MCF 10A (cell line): ENCODE data around the gene TRAPPC11. TPM values are rescaled to one million over a fixed set of nuclear protein-coding genes. Genes with fewer than 3 reads are reported as not detected.
A peak's percentile ranks its signal among the peaks of the same experiment; 100 is the strongest.

Source experiments
- BruUV-seq: library from RNA; stranded (reverse); fragments of 400-500 nt; replicated peaks from 2 replicates; lab custom pipeline; 2021; lab: Mats Ljungman, UMichigan
- CTCF ChIA-PET: fragments of 300-600 bp; sonication (Branson Sonifier 250); formaldehyde crosslinking; extraction: SDS; loops from one replicate; lab custom pipeline; 2021; ENCODE audit warnings: antibody characterized with exemption, inconsistent platforms; lab: Yijun Ruan, JAX
- POLR2A ChIA-PET: fragments of 300-600, 350-650 bp; sonication (Branson Sonifier 250); formaldehyde crosslinking; extraction: SDS; loops from one replicate; lab custom pipeline; 2020; ENCODE audit warnings: antibody characterized with exemption, inconsistent platforms; lab: Yijun Ruan, JAX
- DNase-seq: peaks from one replicate; pipeline ENCODE4 v3.0.0-alpha.2; 2018; ENCODE audit not compliant: unreplicated experiment
- H3K27ac Mint-ChIP-seq: one replicate; pipeline ENCODE4 v1.8.0; 2022; ENCODE audit warnings: mild to moderate bottlenecking, low read depth, mixed read lengths; ENCODE audit not compliant: unreplicated experiment
- H3K27me3 Mint-ChIP-seq: one replicate; pipeline ENCODE4 v1.8.0; 2022; ENCODE audit warnings: mixed read lengths; ENCODE audit not compliant: insufficient read depth, unreplicated experiment
- H3K36me3 Mint-ChIP-seq: one replicate; pipeline ENCODE4 v1.8.0; 2022; ENCODE audit warnings: mild to moderate bottlenecking, moderate library complexity, mixed read lengths; ENCODE audit not compliant: insufficient read depth, unreplicated experiment
- H3K4me1 Mint-ChIP-seq: one replicate; pipeline ENCODE4 v1.8.0; 2022; ENCODE audit warnings: mixed read lengths; ENCODE audit not compliant: insufficient read depth, unreplicated experiment
- H3K4me3 Mint-ChIP-seq: one replicate; pipeline ENCODE4 v1.8.0; 2022; ENCODE audit warnings: mild to moderate bottlenecking, moderate library complexity, mixed read lengths; ENCODE audit not compliant: unreplicated experiment
- H3K9me3 Mint-ChIP-seq: one replicate; pipeline ENCODE4 v1.8.0; 2022; ENCODE audit warnings: mixed read lengths; ENCODE audit not compliant: unreplicated experiment
- intact Hi-C: fragments of 100-400 bp; cut with micrococcal nuclease; formaldehyde crosslinking; loops from 2 replicates; pipeline ENCODE4 v1.14.1; 2022
- total RNA-seq: library from RNA; stranded (reverse); gene quantifications from 2 replicates; pipeline ENCODE4 v1.2.3, GENCODE V29; 2022
- TF ChIP-seq, protein P1 (sequence below): fragments of 200-600 bp; IDR thresholded peaks from one replicate; pipeline ENCODE4 v1.8.0; 2022; ENCODE audit warnings: antibody characterized with exemption, mild to moderate bottlenecking; ENCODE audit not compliant: unreplicated experiment

The TRAPPC11 gene
- total RNA-seq, 1 experiment from 2014 or later, result 29.4 TPM

DNA sequence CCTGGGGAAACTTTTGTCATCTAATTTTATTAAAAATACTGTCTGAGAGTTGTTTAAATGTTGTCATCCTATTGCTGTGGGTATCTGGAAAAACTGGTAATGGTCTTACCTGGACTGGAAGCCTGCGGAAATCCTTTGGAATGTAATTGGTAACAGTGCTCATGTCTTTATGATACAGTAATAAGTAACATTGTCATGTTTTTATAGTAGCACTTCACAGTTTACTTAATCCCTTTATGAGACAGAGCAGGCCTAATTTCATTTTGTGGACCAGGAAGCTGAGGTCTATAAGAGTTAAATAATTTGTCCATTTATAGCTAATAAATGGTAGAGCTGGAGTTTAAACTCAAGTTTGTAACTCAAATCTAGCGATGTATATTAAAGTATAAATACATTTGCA is 88.3 kb downstream of the TRAPPC11 start:
- TF ChIP-seq, protein P1, sequence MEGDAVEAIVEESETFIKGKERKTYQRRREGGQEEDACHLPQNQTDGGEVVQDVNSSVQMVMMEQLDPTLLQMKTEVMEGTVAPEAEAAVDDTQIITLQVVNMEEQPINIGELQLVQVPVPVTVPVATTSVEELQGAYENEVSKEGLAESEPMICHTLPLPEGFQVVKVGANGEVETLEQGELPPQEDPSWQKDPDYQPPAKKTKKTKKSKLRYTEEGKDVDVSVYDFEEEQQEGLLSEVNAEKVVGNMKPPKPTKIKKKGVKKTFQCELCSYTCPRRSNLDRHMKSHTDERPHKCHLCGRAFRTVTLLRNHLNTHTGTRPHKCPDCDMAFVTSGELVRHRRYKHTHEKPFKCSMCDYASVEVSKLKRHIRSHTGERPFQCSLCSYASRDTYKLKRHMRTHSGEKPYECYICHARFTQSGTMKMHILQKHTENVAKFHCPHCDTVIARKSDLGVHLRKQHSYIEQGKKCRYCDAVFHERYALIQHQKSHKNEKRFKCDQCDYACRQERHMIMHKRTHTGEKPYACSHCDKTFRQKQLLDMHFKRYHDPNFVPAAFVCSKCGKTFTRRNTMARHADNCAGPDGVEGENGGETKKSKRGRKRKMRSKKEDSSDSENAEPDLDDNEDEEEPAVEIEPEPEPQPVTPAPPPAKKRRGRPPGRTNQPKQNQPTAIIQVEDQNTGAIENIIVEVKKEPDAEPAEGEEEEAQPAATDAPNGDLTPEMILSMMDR, result no peak
- no TSS peak for BruUV-seq
- Mint-ChIP-seq H3K9me3 (no peaks in the 10 kb centered on the region), H3K27me3 (no peaks in the 10 kb centered on the region), H3K27ac (no peak overlapping the region), H3K4me3 (no peak overlapping the region), H3K4me1 (no peaks in the 10 kb centered on the region), H3K36me3 (no peaks in the 10 kb centered on the region)
- intact Hi-C loops, result no loop called here
- ChIA-PET POLR2A (no interaction called here), CTCF (interaction anchor here (1.2 kb wide), 1 partner anchor 504 kb away, joined by 3 read pairs; no protein-coding TSS in a partner anchor)
- DNase-seq, result no peak

DNA sequence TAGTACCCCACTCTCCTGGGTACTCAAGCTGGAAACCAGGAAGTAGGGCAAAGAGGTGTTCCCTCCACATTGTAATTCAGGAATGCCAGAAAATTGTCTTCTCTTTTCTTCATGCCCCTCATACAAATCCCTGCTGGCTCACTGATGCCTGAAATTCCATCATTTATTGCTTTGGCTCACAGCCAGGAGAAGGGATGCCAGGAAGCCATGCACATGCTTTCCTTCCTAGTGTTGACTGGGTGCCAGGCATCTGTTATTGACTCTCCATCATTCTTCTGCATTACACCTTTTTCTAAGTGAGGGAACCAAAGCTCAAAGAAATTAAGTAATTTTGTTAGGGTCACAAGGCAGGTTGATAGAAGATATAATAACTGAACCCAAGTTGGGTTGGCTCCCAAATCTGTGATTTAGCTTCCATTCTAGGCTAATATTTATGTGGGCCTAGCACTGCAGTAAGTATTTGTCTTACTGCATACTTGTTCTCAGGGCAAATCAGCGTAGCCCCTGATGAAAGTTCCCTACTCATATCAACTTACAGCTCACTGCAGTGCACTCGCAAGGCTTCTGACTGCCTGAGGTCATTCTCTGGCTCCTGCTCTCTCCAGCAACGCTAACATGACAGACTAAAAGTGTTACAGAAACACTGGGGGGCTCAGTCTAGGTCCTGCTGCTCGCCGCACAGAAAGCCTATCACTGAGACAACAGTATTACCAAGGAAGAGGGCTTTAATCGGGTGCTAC is 89.0 kb downstream of the TRAPPC11 start:
- no peaks in the 10 kb centered on the region for H3K4me1 Mint-ChIP-seq
- DNase-seq, result peak; percentile 42
- no peak overlapping the region for H3K27ac Mint-ChIP-seq
- no peak overlapping the region for H3K4me3 Mint-ChIP-seq
- no peaks in the 10 kb centered on the region for H3K36me3 Mint-ChIP-seq
- H3K9me3 Mint-ChIP-seq, result no peaks in the 10 kb centered on the region
- intact Hi-C loops, result no loop called here
- POLR2A ChIA-PET, result no interaction called here
- CTCF ChIA-PET, result interaction anchor here (1.2 kb wide), 1 partner anchor 504 kb away, joined by 3 read pairs; no protein-coding TSS in a partner anchor
- BruUV-seq, result no TSS peak
- TF ChIP-seq, protein P1, result no peak
- no peaks in the 10 kb centered on the region for H3K27me3 Mint-ChIP-seq

DNA sequence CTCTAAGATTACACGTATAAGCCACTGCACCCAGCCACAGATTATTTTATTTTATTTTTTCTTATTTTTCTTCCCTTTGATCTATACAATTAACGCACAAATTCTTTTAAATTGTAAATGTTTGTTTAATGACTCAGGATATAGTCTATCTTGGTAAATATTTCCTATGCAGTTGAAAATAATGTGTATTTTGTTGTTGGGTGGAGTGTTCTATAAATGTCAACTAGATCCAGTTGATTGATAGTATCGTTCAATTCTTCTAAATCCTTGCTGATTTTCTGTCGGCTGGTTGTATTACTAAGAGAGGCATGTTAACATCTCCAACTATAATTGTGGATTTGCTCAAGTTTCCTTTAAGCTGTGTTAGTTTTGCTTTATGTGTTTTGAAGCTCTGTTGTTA is 92.0 kb downstream of the TRAPPC11 start:
- POLR2A ChIA-PET, result interaction anchor here (1.0 kb wide), 1 partner anchor 92 kb away, joined by 3 read pairs; no protein-coding TSS in a partner anchor
- DNase-seq, result no peak
- H3K4me1 Mint-ChIP-seq, result no peaks in the 10 kb centered on the region
- CTCF ChIA-PET, result no interaction called here
- H3K36me3 Mint-ChIP-seq, result no peaks in the 10 kb centered on the region
- H3K4me3 Mint-ChIP-seq, result no peak overlapping the region
- no peak overlapping the region for H3K27ac Mint-ChIP-seq
- TF ChIP-seq, protein P1, result no peak
- H3K27me3 Mint-ChIP-seq, result no peaks in the 10 kb centered on the region
- no peaks in the 10 kb centered on the region for H3K9me3 Mint-ChIP-seq
- no TSS peak for BruUV-seq
- intact Hi-C loops, result no loop called here

DNA sequence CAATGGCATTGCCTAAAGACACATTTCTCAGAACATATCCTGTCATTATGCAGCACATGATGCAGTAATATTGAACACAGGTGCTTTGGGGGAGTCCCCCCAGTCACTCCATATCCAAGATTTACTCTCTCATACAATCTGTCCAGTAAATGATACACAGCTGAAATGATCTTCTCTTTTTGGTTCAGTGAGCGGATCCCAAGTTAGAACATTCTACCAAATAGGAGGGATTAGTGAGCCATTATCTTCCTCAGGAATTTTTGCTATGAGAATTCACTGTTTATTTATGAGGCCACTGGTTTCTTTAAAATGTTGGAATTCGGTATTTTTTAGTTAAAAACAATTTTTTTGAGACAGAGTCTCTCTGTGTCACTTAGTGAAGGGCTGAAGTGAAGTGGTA is 96.5 kb downstream of the TRAPPC11 start:
- no TSS peak for BruUV-seq
- no peaks in the 10 kb centered on the region for H3K36me3 Mint-ChIP-seq
- H3K9me3 Mint-ChIP-seq, result no peaks in the 10 kb centered on the region
- H3K4me1 Mint-ChIP-seq, result no peaks in the 10 kb centered on the region
- H3K4me3 Mint-ChIP-seq, result no peak overlapping the region
- ChIA-PET CTCF (no interaction called here), POLR2A (no interaction called here)
- H3K27ac Mint-ChIP-seq, result no peak overlapping the region
- DNase-seq, result no peak
- TF ChIP-seq, protein P1, result no peak
- no peaks in the 10 kb centered on the region for H3K27me3 Mint-ChIP-seq
- intact Hi-C loops, result no loop called here
